DND-41 (cell line): Measurements from ENCODE around the gene INSL6.

Experiments used
- ATAC-seq: fragments of 200-7000 bp; cut with Tn5 transposase; 3 replicates; pipeline ENCODE4 v1.9.1; 2021; ENCODE audit warnings: low read depth; ENCODE audit not compliant: insufficient read depth
- DNase-seq: peaks from one replicate; pipeline ENCODE4 v3.0.0-alpha.2; 2020
- H2AFZ ChIP-seq: 2 replicates; pipeline ENCODE4 v1.6.0; 2012; ENCODE audit warnings: low read depth, low read length
- H3K27ac ChIP-seq: 2 replicates; pipeline ENCODE4 v1.5.1; 2012; ENCODE audit warnings: low read length, inconsistent platforms
- H3K27me3 ChIP-seq: fragments of 200-600 bp; sonication (generic); 2 replicates; pipeline ENCODE4 v1.6.0; 2012; ENCODE audit warnings: low read length, mild to moderate bottlenecking, inconsistent platforms; ENCODE audit not compliant: insufficient read depth, poor library complexity
- H3K36me3 ChIP-seq: 2 replicates; pipeline ENCODE4 v1.5.1; 2012; ENCODE audit warnings: low read length, inconsistent platforms; ENCODE audit not compliant: insufficient read depth
- H3K4me1 ChIP-seq: 2 replicates; pipeline ENCODE4 v1.5.1; 2012; ENCODE audit warnings: mild to moderate bottlenecking, low read length; ENCODE audit not compliant: insufficient read depth
- H3K4me2 ChIP-seq: 2 replicates; pipeline ENCODE4 v1.6.0; 2012; ENCODE audit warnings: mild to moderate bottlenecking, moderate library complexity, low read length, inconsistent platforms; ENCODE audit not compliant: insufficient read depth
- H3K4me3 ChIP-seq, 2 experiments: fragments of 200-600 bp in 1 of 2; shearing (Covaris generic) in 1 of 2; 2 replicates each; pipeline ENCODE4 v1.5.1; 2012 to 2016; ENCODE audit warnings: inconsistent platforms in 2 of 2, low read length in 2 of 2, mild to moderate bottlenecking in 2 of 2, low read depth in 1 of 2, moderate library complexity in 1 of 2
- H3K79me2 ChIP-seq: 2 replicates; pipeline ENCODE4 v1.6.0; 2012; ENCODE audit warnings: low read length, inconsistent platforms; ENCODE audit not compliant: insufficient read depth
- H3K9ac ChIP-seq: 2 replicates; pipeline ENCODE4 v1.6.0; 2012; ENCODE audit warnings: low read depth, mild to moderate bottlenecking, inconsistent platforms, low read length, moderate library complexity
- H3K9me3 ChIP-seq: 2 replicates; pipeline ENCODE4 v1.5.1; 2012; ENCODE audit warnings: low read length, moderate library complexity, mild to moderate bottlenecking, inconsistent platforms; ENCODE audit not compliant: insufficient read depth, severe bottlenecking
- H4K20me1 ChIP-seq: 2 replicates; pipeline ENCODE4 v1.6.0; 2012; ENCODE audit warnings: low read length; ENCODE audit not compliant: insufficient read depth
- EZH2 ChIP-seq: IDR thresholded peaks from 3 replicates; pipeline ENCODE4 v1.6.1; 2012; ENCODE audit warnings: borderline replicate concordance, low read depth, mild to moderate bottlenecking, moderate library complexity, low read length, inconsistent platforms; ENCODE audit not compliant: severe bottlenecking
- TF ChIP-seq, protein P1 (sequence below): IDR thresholded peaks from 2 replicates; pipeline ENCODE4 v1.5.1; 2012; ENCODE audit warnings: borderline replicate concordance, low read length, moderate library complexity, mild to moderate bottlenecking; ENCODE audit not compliant: poor library complexity, severe bottlenecking; ENCODE audit errors: extremely low read depth

Gene INSL6

DNA sequence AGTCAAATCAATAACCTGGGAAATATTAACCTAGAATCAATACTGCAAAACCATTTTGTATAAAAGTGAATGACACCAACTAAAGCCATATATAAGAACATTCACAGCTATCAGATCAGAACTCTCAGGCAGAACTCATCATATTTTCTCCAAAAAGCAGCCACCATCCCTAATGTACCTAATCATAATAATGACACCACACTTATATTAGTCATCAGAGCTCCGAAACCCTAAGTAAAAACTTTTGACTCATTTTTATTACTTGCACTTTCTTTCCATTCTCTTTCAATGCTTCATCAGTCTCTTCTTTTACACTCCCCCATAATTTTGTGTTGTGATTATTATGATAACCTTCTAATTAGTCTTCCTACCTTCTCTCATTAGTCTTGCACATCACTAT, 45.3 kb downstream of the INSL6 start:
- Histone ChIP-seq H3K4me3 (no peak overlapping the region), H3K4me2 (no peak overlapping the region), H3K27ac (no peak overlapping the region), H4K20me1 (no peaks in the 10 kb centered on the region), H3K9me3 (no peaks in the 10 kb centered on the region), H2AFZ (no peak overlapping the region), H3K27me3 (no peaks in the 10 kb centered on the region), H3K9ac (no peak overlapping the region), H3K79me2 (no peaks in the 10 kb centered on the region), H3K36me3 (no peaks in the 10 kb centered on the region), H3K4me1 (no peaks in the 10 kb centered on the region)
- TF ChIP-seq, protein P1, sequence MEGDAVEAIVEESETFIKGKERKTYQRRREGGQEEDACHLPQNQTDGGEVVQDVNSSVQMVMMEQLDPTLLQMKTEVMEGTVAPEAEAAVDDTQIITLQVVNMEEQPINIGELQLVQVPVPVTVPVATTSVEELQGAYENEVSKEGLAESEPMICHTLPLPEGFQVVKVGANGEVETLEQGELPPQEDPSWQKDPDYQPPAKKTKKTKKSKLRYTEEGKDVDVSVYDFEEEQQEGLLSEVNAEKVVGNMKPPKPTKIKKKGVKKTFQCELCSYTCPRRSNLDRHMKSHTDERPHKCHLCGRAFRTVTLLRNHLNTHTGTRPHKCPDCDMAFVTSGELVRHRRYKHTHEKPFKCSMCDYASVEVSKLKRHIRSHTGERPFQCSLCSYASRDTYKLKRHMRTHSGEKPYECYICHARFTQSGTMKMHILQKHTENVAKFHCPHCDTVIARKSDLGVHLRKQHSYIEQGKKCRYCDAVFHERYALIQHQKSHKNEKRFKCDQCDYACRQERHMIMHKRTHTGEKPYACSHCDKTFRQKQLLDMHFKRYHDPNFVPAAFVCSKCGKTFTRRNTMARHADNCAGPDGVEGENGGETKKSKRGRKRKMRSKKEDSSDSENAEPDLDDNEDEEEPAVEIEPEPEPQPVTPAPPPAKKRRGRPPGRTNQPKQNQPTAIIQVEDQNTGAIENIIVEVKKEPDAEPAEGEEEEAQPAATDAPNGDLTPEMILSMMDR, result no peak
- no peak for TF ChIP-seq EZH2
- DNase-seq (no peak), ATAC-seq (no peak)

DNA sequence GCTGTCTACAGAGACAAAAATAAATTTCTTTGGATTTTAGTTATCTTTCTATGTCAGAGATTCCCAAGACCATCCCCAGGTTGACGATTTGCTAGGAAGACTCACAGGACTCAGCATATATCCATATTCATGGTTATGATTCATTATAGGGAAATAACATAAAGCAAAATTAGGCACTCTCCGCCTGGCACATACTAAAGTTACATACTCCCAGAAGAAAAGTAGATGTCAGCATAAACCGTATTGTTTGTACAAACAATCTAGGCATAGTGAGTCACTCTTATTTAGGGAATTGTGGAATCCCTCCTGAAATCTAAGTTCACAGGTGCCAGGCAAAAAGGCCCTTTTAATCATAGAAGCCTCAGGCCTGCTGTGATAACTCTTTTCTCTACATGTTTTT, 62.9 kb downstream of the INSL6 start:
- Histone ChIP-seq H3K9ac (no peak overlapping the region), H3K36me3 (peaks cover 8% of the 10 kb centered on the region; the same call in 1 of the 2 replicates), H2AFZ (no peak overlapping the region), H3K4me2 (no peak overlapping the region), H3K4me1 (no peaks in the 10 kb centered on the region), H3K9me3 (no peaks in the 10 kb centered on the region), H3K27ac (no peak overlapping the region), H3K27me3 (no peaks in the 10 kb centered on the region), H4K20me1 (no peaks in the 10 kb centered on the region), H3K4me3 (no peak overlapping the region), H3K79me2 (no peaks in the 10 kb centered on the region)
- DNase-seq (no peak), ATAC-seq (no peak)
- TF ChIP-seq, protein P1, result no peak
- TF ChIP-seq EZH2, result no peak

DNA sequence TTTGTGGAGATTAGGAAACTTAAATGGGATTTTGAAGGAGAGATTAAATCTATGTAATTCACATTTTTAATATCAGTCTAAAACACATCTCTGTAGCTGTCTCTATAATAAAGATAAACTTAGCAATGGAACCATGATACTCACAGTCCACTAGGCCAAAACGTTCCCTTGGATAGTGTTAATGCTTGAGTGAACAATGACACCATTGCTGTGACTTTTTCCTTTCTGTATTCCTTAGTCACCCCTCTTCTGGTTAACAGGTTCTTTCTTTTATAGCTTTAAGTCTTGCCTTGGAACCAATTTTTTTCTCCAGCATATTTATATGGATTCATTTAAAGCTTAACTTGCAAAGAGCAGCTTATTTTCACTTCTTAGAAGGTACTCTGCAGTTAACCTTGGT, 63.3 kb downstream of the INSL6 start:
- H2AFZ ChIP-seq, result no peak overlapping the region
- H4K20me1 ChIP-seq, result no peaks in the 10 kb centered on the region
- H3K27me3 ChIP-seq, result no peaks in the 10 kb centered on the region
- H3K79me2 ChIP-seq, result no peaks in the 10 kb centered on the region
- TF ChIP-seq, protein P1, result no peak
- no peak for TF ChIP-seq EZH2
- peaks cover 8% of the 10 kb centered on the region; the same call in 1 of the 2 replicates for H3K36me3 ChIP-seq
- ATAC-seq (no peak), DNase-seq (no peak)
- no peak overlapping the region for H3K9ac ChIP-seq
- H3K27ac ChIP-seq, result no peak overlapping the region
- no peak overlapping the region for H3K4me2 ChIP-seq
- no peaks in the 10 kb centered on the region for H3K4me1 ChIP-seq
- no peaks in the 10 kb centered on the region for H3K9me3 ChIP-seq
- H3K4me3 ChIP-seq, result no peak overlapping the region
